Bronchial epithelial cell (primary cell): ENCODE results near the gene RASGRF2. TPM values are rescaled to one million over a fixed set of nuclear protein-coding genes. Genes with fewer than 3 reads are reported as not detected.

ENCODE experiments used
- DNase-seq: peaks from one replicate; pipeline ENCODE4 v3.0.0-alpha.2; 2010; ENCODE audit warnings: low read depth
- FAIRE-seq: peaks from 2 replicates; lab custom pipeline; 2011; peaks lifted over from hg19 to GRCh38; lab: Jason Lieb, UNC
- H3K27me3 ChIP-seq: 2 replicates; pipeline ENCODE4 v1.5.1; 2011; ENCODE audit warnings: low read length; ENCODE audit not compliant: control insufficient read depth, insufficient read depth
- H3K36me3 ChIP-seq: 2 replicates; pipeline ENCODE4 v1.5.1; 2011; ENCODE audit warnings: low read length; ENCODE audit not compliant: control insufficient read depth, insufficient read depth
- H3K4me3 ChIP-seq: 2 replicates; pipeline ENCODE4 v1.5.1; 2011; ENCODE audit warnings: mild to moderate bottlenecking, low read depth, low read length, control low read depth
- CTCF ChIP-seq: IDR thresholded peaks from 2 replicates; pipeline ENCODE4 v1.5.1; 2011; ENCODE audit warnings: mild to moderate bottlenecking, moderate library complexity, low read length, control low read depth, inconsistent platforms; ENCODE audit not compliant: insufficient read depth, severe bottlenecking
- total RNA-seq: library from RNA; depleted of rRNA; stranded (reverse); fragments of >200 nt; gene quantifications from 2 replicates; pipeline ENCODE4 v1.2.1, GENCODE V29; 2014

The RASGRF2 gene
- total RNA-seq, 1 donor from 2014 or later: 0.53 TPM

GRCh38 chr5:81125959-81126358, 165.8 kb downstream of the RASGRF2 start:
- Histone ChIP-seq H3K27me3 (no peaks in the 10 kb centered on the region), H3K36me3 (no peaks in the 10 kb centered on the region), H3K4me3 (no peak overlapping the region)
- DNase-seq (peak; percentile 4), FAIRE-seq (no peak)
- TF ChIP-seq CTCF: no peak

- no peak for TF ChIP-seq CTCF
- DNase-seq: no peak
- H3K36me3 ChIP-seq: no peaks in the 10 kb centered on the region
- no peak for FAIRE-seq
- H3K27me3 ChIP-seq: no peaks in the 10 kb centered on the region
- no peak overlapping the region for H3K4me3 ChIP-seq
Measured at GRCh38 chr5:81128416-81128815, 168.3 kb downstream of the RASGRF2 start.

GRCh38 chr5:81132381-81132780, 172.2 kb downstream of the RASGRF2 start:
- Histone ChIP-seq H3K4me3 (no peak overlapping the region), H3K36me3 (no peaks in the 10 kb centered on the region), H3K27me3 (no peaks in the 10 kb centered on the region)
- TF ChIP-seq CTCF: no peak
- peak; percentile 55 for FAIRE-seq
- DNase-seq: no peak

GRCh38 chr5:81134066-81134465, 173.9 kb downstream of the RASGRF2 start:
- Histone ChIP-seq H3K4me3 (no peak overlapping the region), H3K36me3 (no peaks in the 10 kb centered on the region), H3K27me3 (no peaks in the 10 kb centered on the region)
- FAIRE-seq (no peak), DNase-seq (peak; percentile 27)
- TF ChIP-seq CTCF: no peak

GRCh38 chr5:81134566-81134965, 174.4 kb downstream of the RASGRF2 start:
- H3K27me3 ChIP-seq: no peaks in the 10 kb centered on the region
- no peak for DNase-seq
- H3K4me3 ChIP-seq: no peak overlapping the region
- TF ChIP-seq CTCF: no peak
- FAIRE-seq: no peak
- H3K36me3 ChIP-seq: no peaks in the 10 kb centered on the region

GRCh38 chr5:81136557-81136956, 176.4 kb downstream of the RASGRF2 start:
- H3K27me3 ChIP-seq: no peaks in the 10 kb centered on the region
- TF ChIP-seq CTCF: no peak
- H3K36me3 ChIP-seq: no peaks in the 10 kb centered on the region
- no peak overlapping the region for H3K4me3 ChIP-seq
- no peak for DNase-seq
- no peak for FAIRE-seq
